ENCODE measurements around the gene ATP10D.

- TF ChIP-seq POLR2AphosphoS5 (IDR thresholded peaks at IDR 0.05; ENCODE audit: insufficient read depth in 1 of 2, low read depth in 1 of 2) (no peak), CTCF (IDR thresholded peaks at IDR 0.05) (no peak), POLR2A (IDR thresholded peaks at IDR 0.05) (no peak)
Observed at GRCh38 chr4:47486231-47486673, 1.2 kb downstream of the ATP10D start.
